GM10266 (cell line): ENCODE results near the gene PRRC2C.

Experiments used
- DNase-seq: peaks from one replicate; pipeline ENCODE4 v3.0.0; 2012; ENCODE audit errors: extremely low spot score
- TF ChIP-seq, protein P1 (sequence below): IDR thresholded peaks from 2 replicates; pipeline ENCODE4 v1.5.1; 2012; ENCODE audit warnings: mild to moderate bottlenecking, low read depth; ENCODE audit not compliant: control insufficient read depth, insufficient read depth; ENCODE audit errors: missing control alignments

Gene PRRC2C

GRCh38 chr1:171616586-171616985, 131.3 kb downstream of the PRRC2C start:
- TF ChIP-seq, protein P1, sequence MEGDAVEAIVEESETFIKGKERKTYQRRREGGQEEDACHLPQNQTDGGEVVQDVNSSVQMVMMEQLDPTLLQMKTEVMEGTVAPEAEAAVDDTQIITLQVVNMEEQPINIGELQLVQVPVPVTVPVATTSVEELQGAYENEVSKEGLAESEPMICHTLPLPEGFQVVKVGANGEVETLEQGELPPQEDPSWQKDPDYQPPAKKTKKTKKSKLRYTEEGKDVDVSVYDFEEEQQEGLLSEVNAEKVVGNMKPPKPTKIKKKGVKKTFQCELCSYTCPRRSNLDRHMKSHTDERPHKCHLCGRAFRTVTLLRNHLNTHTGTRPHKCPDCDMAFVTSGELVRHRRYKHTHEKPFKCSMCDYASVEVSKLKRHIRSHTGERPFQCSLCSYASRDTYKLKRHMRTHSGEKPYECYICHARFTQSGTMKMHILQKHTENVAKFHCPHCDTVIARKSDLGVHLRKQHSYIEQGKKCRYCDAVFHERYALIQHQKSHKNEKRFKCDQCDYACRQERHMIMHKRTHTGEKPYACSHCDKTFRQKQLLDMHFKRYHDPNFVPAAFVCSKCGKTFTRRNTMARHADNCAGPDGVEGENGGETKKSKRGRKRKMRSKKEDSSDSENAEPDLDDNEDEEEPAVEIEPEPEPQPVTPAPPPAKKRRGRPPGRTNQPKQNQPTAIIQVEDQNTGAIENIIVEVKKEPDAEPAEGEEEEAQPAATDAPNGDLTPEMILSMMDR = no peak
- no peak for DNase-seq

DNA sequence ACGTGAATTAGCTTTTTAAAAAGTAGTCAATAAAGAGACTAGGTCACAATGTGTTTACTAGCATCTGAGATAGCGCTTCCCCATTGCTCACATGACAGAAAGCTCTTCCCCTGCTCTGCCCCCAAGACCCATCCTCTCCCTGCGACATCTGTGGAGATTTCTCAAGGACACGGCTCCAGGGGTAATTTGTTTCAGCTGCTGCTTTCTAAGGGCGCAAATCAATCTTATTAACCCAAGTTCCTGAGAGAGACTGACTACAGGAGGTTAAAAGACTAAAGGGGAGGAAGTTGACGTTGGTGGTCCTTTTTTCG, 136.8 kb downstream of the PRRC2C start, which contains the start of gene MYOCOS:
TSS of gene MYOCOS (plus strand) at position 92 of the 311 bp plus-strand sequence. CDS start 1,641 bp downstream, outside the sequence.
- DNase-seq = no peak
- TF ChIP-seq, protein P1 = no peak

DNA sequence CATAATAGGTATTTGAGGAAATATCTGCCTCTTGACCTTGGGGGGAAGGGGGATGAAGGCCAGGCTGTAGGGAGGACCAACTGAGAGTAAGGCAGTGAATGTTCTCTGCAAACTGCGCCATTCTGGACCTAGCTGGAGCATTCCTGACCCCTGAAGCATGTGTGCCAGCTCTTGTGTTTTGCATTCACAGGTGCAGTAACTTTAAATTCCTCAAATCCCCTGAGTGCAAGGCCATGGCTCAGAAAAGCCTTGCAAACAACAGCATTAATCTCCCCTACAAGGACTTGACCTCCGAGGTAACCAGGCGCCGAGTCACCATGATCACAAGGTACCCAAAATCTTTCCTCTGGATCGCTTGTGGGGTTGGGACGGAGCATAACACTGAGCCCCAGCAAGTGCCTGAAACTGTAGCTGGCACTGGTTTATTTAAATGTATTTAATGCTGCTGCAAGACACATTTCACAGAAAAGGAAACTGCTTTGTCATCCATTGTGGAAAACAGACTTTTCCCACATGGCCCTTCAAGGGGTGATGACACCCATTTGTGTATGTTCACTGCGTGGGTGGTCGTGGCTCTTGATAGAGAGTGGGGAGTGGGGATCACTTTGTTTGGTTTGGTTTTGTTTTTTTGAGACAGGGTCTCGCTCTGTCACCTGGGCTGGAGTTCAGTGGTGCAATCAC, 138.5 kb downstream of the PRRC2C start:
- no peak for DNase-seq

DNA sequence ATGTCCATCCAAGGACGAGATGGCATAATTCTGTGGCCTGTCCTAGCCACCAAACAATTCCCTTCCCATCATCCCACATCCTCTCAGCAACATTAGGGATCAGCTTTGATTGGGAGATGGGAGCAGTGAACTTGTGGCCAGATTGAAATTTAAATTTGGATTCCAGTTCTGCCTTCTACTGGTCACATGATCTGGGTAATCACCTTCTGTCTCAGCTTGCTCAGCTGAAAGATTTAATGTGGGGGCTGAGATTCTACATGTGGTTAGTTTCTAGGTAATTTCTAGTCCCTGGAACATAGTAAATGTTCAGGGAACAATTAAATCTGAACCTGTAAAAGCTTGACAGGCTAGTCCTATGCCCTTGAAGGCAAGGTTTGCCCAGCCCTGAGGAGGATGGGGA, 139.9 kb downstream of the PRRC2C start:
- TF ChIP-seq, protein P1 = no peak
- DNase-seq = no peak

More for the DNA sequence above, 138.5 kb downstream of the PRRC2C start:
- TF ChIP-seq, protein P1 = no peak

DNA sequence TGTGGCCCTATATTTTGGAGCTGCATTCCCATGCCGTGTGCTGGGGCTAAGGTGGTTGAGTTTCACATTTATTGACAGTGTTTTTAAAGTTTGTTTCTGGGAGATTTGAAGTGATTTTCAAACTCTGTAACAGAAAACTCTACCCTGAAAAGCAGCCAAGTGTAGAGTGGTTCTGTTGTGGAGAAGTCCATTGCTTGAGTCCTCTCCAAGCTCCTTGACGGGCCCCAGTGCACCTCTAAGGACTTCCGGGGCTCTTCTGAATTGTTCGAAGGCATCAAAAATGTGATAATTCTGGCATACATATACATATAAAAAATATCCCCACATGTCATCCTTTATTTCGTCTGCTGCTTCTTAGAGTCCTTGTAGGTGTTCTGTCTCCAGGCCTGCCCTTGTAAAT, 141.7 kb downstream of the PRRC2C start:
- DNase-seq = no peak
- TF ChIP-seq, protein P1 = no peak

- DNase-seq = no peak
- TF ChIP-seq, protein P1 = no peak
These were observed 142.9 kb downstream of the PRRC2C start for GRCh38 chr1:171628225-171628624.

DNA sequence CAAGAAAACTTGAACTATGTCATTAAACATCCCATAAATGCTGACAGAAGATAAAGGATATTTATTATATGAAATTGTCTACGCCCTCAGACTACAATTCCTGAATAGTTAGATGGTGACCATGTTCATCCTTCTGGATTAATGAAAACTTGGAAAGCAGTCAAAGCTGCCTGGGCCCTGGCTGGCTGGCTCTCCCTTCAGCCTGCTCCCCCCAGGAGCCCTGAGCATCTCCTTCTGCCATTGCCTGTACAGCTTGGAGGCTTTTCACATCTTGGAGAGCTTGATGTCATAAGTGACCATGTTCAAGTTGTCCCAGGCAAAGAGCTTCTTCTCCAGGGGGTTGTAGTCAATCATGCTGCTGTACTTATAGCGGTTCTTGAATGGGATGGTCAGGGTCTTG, 150.3 kb downstream of the PRRC2C start:
- TF ChIP-seq, protein P1 = no peak
- no peak for DNase-seq
